Retinal pigment epithelial cell (primary cell): ENCODE measurements around the gene IRGC.

Source experiments
- DNase-seq: peaks from one replicate; pipeline ENCODE4 v3.0.0-alpha.2; 2010; ENCODE audit warnings: low read depth
- H3K4me3 ChIP-seq: 2 replicates; pipeline ENCODE4 v1.5.1; 2011; ENCODE audit warnings: mild to moderate bottlenecking, low read length, control low read depth, moderate library complexity
- CTCF ChIP-seq: conservative IDR thresholded peaks from 2 replicates; pipeline ENCODE4 v1.5.1; 2011; ENCODE audit warnings: low read depth, low read length, control low read depth, inconsistent platforms

IRGC gene

GRCh38 chr19:43724896-43725295 lies 9.0 kb downstream of the IRGC start:
- no peak overlapping the region for H3K4me3 ChIP-seq
- TF ChIP-seq CTCF: no peak
- DNase-seq: no peak

GRCh38 chr19:43725468-43725867 lies 9.6 kb downstream of the IRGC start:
- TF ChIP-seq CTCF: no peak
- no peak overlapping the region for H3K4me3 ChIP-seq
- DNase-seq: no peak

- no peak overlapping the region for H3K4me3 ChIP-seq
- DNase-seq: no peak
These were observed 11.1 kb downstream of the IRGC start for GRCh38 chr19:43726736-43727592.

GRCh38 chr19:43727593-43727853 lies 11.6 kb downstream of the IRGC start:
- H3K4me3 ChIP-seq: no peak overlapping the region
- TF ChIP-seq CTCF: no peak
- no peak for DNase-seq

More at GRCh38 chr19:43726736-43727592, 11.1 kb downstream of the IRGC start:
- no peak for TF ChIP-seq CTCF

GRCh38 chr19:43729919-43730318 lies 14.0 kb downstream of the IRGC start:
- no peak for DNase-seq
- TF ChIP-seq CTCF: no peak

GRCh38 chr19:43731346-43731745 lies 15.5 kb downstream of the IRGC start:
- no peak overlapping the region for H3K4me3 ChIP-seq
- TF ChIP-seq CTCF: no peak
- no peak for DNase-seq

More at GRCh38 chr19:43729919-43730318, 14.0 kb downstream of the IRGC start:
- no peak overlapping the region for H3K4me3 ChIP-seq

- DNase-seq: no peak
- H3K4me3 ChIP-seq: no peak overlapping the region
- TF ChIP-seq CTCF: no peak
These were observed 16.0 kb downstream of the IRGC start for GRCh38 chr19:43731846-43732245.
